GM12878 (cell line): ENCODE results near the gene MSL1. TPM values are rescaled to one million over a fixed set of nuclear protein-coding genes. Genes with fewer than 3 reads are reported as not detected.
A peak's percentile ranks its signal among the peaks of the same experiment; 100 is the strongest.

Source experiments
- ATAC-seq: fragments of 200-7000 bp; cut with Tn5 transposase; 3 replicates; pipeline ENCODE4 v1.9.1; 2020; ENCODE audit warnings: mild to moderate bottlenecking, moderate library complexity
- BruUV-seq: library from RNA; stranded (reverse); fragments of 400-500 nt; replicated peaks from 2 replicates; lab custom pipeline; 2021; lab: Mats Ljungman, UMichigan
- CTCF ChIA-PET: fragments of 300-600 bp; sonication (Branson Sonifier 250); formaldehyde crosslinking; extraction: SDS; loops from one replicate; lab custom pipeline; 2021; ENCODE audit warnings: inconsistent platforms; lab: Yijun Ruan, JAX
- POLR2A ChIA-PET: fragments of 350-600 bp; formaldehyde crosslinking; extraction: SDS; loops from one replicate; lab custom pipeline; 2021; ENCODE audit warnings: inconsistent platforms; lab: Charles Lee
- RAD21 ChIA-PET: fragments of 300-600 bp; sonication (Branson Sonifier 250); formaldehyde crosslinking; loops from one replicate; lab custom pipeline; 2023; ENCODE audit warnings: antibody characterized with exemption; ENCODE audit not compliant: unreplicated experiment; lab: Charles Lee
- SMC1A ChIA-PET: fragments of 300-600 bp; sonication (Branson Sonifier 250); formaldehyde crosslinking; loops from one replicate; lab custom pipeline; 2023; ENCODE audit not compliant: unreplicated experiment, uncharacterized antibody; lab: Charles Lee
- DNase-seq: peaks from one replicate; pipeline ENCODE4 v3.0.0-alpha.2; 2011; ENCODE audit warnings: low read depth, low spot score
- FAIRE-seq: peaks from 3 replicates; lab custom pipeline; 2011; peaks lifted over from hg19 to GRCh38; lab: Jason Lieb, UNC
- H2AFZ ChIP-seq: 2 replicates; pipeline ENCODE4 v1.6.0; 2011; ENCODE audit warnings: low read depth, low read length, control low read depth; ENCODE audit not compliant: control insufficient read depth
- H3K27ac ChIP-seq: 2 replicates; pipeline ENCODE4 v1.5.1; 2011; ENCODE audit warnings: control low read depth; ENCODE audit not compliant: control insufficient read depth, insufficient read depth
- H3K27me3 ChIP-seq, 2 experiments: replicated peaks in 1 of 2; 2 replicates each; pipeline versions ENCODE4 v1.6.0 to v1.6.1; 2011; ENCODE audit warnings: low read length in 1 of 2; ENCODE audit not compliant: control insufficient read depth in 2 of 2, insufficient read depth in 2 of 2
- H3K36me3 ChIP-seq, 2 experiments: 2 replicates each; pipeline ENCODE4 v1.5.1; 2011; ENCODE audit warnings: low read length in 1 of 2; ENCODE audit not compliant: control insufficient read depth in 2 of 2, insufficient read depth in 2 of 2
- H3K4me1 ChIP-seq: 2 replicates; pipeline ENCODE4 v1.6.1; 2011; ENCODE audit warnings: mild to moderate bottlenecking, low read length, moderate library complexity, mixed read lengths; ENCODE audit not compliant: control insufficient read depth, insufficient read depth
- H3K4me2 ChIP-seq: 2 replicates; pipeline ENCODE4 v1.6.0; 2011; ENCODE audit warnings: control low read depth; ENCODE audit not compliant: control insufficient read depth, insufficient read depth
- H3K4me3 ChIP-seq: fragments of 200-600 bp; sonication (generic); 2 replicates; pipeline ENCODE4 v1.5.1; 2016
- H3K79me2 ChIP-seq: 2 replicates; pipeline ENCODE4 v1.6.0; 2011; ENCODE audit warnings: low read length; ENCODE audit not compliant: control insufficient read depth, insufficient read depth
- H3K9ac ChIP-seq: 2 replicates; pipeline ENCODE4 v1.8.0; 2011; ENCODE audit warnings: low read length, control low read depth, mixed read lengths; ENCODE audit not compliant: control insufficient read depth, insufficient read depth
- H3K9me3 ChIP-seq: replicated peaks from 3 replicates; pipeline ENCODE4 v1.5.1; 2011; ENCODE audit warnings: mild to moderate bottlenecking, low read length; ENCODE audit not compliant: control insufficient read depth, insufficient read depth
- H4K20me1 ChIP-seq: 2 replicates; pipeline ENCODE4 v1.6.0; 2011; ENCODE audit not compliant: control insufficient read depth, insufficient read depth
- ASH2L ChIP-seq: fragments of 300-600, 200-600 bp; sonication (generic); IDR thresholded peaks from 2 replicates; pipeline ENCODE4 v1.6.1; 2017; ENCODE audit warnings: low read depth, mild to moderate bottlenecking, borderline replicate concordance
- GABPA ChIP-seq: IDR thresholded peaks from 2 replicates; pipeline ENCODE4 v1.6.1; 2014; ENCODE audit warnings: antibody characterized with exemption, low read depth, mild to moderate bottlenecking, inconsistent platforms
- NFYA ChIP-seq: IDR thresholded peaks from 2 replicates; pipeline ENCODE4 v1.6.1; 2011; ENCODE audit warnings: low read depth, mild to moderate bottlenecking, low read length, improper control_type of control experiment, borderline replicate concordance
- SIX5 ChIP-seq: IDR thresholded peaks from 2 replicates; pipeline ENCODE4 v1.6.1; 2011; ENCODE audit warnings: mild to moderate bottlenecking, low read depth, low read length, moderate library complexity; ENCODE audit not compliant: severe bottlenecking
- ZNF207 ChIP-seq: fragments of 450-650 bp; IDR thresholded peaks from 2 replicates; pipeline ENCODE4 v1.6.1; 2014; ENCODE audit warnings: antibody characterized with exemption, mild to moderate bottlenecking, borderline replicate concordance
- WGBS: methylation state at CpG from one replicate; pipeline ENCODE4 v1.1.6; 2016; ENCODE audit warnings: low lambda C conversion rate; ENCODE audit not compliant: insufficient replicate concordance, insufficient coverage; ENCODE audit errors: missing lambda C conversion rate; 5-methylcytosine and 5-hydroxymethylcytosine counted together
- in situ Hi-C: fragments of 300-500 bp; cut with MboI; formaldehyde crosslinking; loops from 9 replicates; pipeline ENCODE4 v1.14.3; 2018; ENCODE audit warnings: mixed read lengths
- intact Hi-C: fragments of 100-400 bp; cut with micrococcal nuclease; formaldehyde crosslinking; loops from one replicate; pipeline ENCODE4 v1.14.2; 2022; ENCODE audit not compliant: unreplicated experiment
- polyA plus RNA-seq, 11 experiments: library from polyadenylated mRNA; depleted of rRNA in 4 of 11; unstranded in 6 of 11; stranded (reverse) in 5 of 11; fragments of >200 nt; fragmentation: Nextera tagmentation in 4 of 11; fragmentation: Illumina TruSeq in 1 of 11; extraction: Ambion mirVana in 4 of 11; extraction: Trizol in 1 of 11; gene quantifications; 1 replicate in 1 of 11; 2 replicates in 10 of 11; pipeline versions ENCODE4 v1.2.1 to v1.2.3, GENCODE V29; 2011 to 2016; ENCODE audit warnings: inconsistent platforms in 2 of 11, missing spikeins in 2 of 11, low read depth in 1 of 11
- total RNA-seq, 4 experiments: library from RNA; depleted of rRNA in 3 of 4; stranded (reverse); fragments of >200 nt in 3 of 4; fragmentation: Illumina TruSeq in 1 of 4; extraction: Trizol in 1 of 4; gene quantifications; 2 replicates each; pipeline versions ENCODE4 v1.2.1 to v1.2.3, GENCODE V29; 2013 to 2021
- TF ChIP-seq, protein P1 (sequence below): IDR thresholded peaks from 2 replicates; pipeline ENCODE4 v1.6.1; 2011; ENCODE audit warnings: borderline replicate concordance, low read depth, mild to moderate bottlenecking, moderate library complexity, low read length; ENCODE audit not compliant: insufficient read depth, poor library complexity, severe bottlenecking

Gene MSL1
- total and polyA plus RNA-seq, 10 of the 15 experiments (the other 5 are each of a cell fraction or from before 2014, with no cell fraction given), result 6.1 to 95.2 (median 51.8) TPM

DNA sequence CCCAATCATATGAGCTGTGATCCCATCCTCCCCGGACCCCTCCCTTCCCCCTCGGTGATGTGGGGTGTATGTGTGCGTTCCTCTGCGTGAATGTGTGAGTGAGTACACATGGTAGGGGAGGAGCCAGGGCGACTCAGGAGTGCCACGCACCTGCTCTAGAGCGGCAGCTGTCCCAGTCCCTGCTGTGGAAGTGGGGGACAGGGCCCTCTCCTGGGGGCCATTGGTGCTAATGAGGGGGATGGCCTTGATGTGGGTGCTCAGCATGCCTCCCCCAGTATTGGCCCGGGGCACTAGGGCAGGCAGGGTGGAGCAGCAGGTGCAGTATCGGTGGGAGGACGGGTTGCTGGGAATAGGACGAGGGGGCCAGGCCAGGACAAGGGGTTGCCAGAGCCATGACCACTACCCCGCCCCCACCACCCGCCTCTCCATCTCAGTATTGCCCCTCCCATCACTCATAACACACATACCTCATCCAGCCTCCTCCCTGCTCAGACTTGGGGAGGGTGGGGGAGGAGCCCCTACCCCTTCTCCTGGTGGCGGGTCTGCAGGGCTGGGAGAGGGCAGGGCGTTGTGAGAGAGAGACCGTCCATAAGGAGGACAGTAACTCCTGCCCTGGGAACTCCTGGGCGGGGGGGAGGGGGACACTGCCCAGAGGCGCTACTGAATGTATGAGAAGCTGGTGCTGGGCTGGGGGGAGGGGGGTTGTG, 29.9 kb upstream of the MSL1 start:
- no peak overlapping the region for H2AFZ ChIP-seq
- peaks cover 11% of the 10 kb centered on the region for H3K4me1 ChIP-seq
- ChIA-PET SMC1A (no interaction called here), POLR2A (interaction anchor here (1.0 kb wide), 1 partner anchor 78 kb away, joined by 3 read pairs; no protein-coding TSS in a partner anchor), CTCF (interaction anchor here (1.1 kb wide), 1 partner anchor 17 kb away, joined by 5 read pairs; no protein-coding TSS in a partner anchor), RAD21 (no interaction called here)
- BruUV-seq, result no TSS peak
- FAIRE-seq (no peak), ATAC-seq (no peak), DNase-seq (no peak)
- H3K4me3 ChIP-seq, result no peak overlapping the region
- H3K9me3 ChIP-seq, result no peaks in the 10 kb centered on the region
- H4K20me1 ChIP-seq, result no peaks in the 10 kb centered on the region
- in situ Hi-C loops, result no loop called here
- peaks cover 0 to 6% of the 10 kb centered on the region in 2 experiments; a peak in 3 of 4 replicates for H3K36me3 ChIP-seq
- H3K4me2 ChIP-seq, result no peak overlapping the region
- H3K27me3 ChIP-seq, result no peaks in the 10 kb centered on the region
- H3K9ac ChIP-seq, result no peak overlapping the region
- no peak overlapping the region for H3K27ac ChIP-seq
- no peaks in the 10 kb centered on the region; the same call in 1 of the 2 replicates for H3K79me2 ChIP-seq
- intact Hi-C loops, result no loop called here
- WGBS, result 76% methylated on average over 12 of the region's 18 CpGs
- no peak for TF ChIP-seq ZNF207
- TF ChIP-seq, protein P1, sequence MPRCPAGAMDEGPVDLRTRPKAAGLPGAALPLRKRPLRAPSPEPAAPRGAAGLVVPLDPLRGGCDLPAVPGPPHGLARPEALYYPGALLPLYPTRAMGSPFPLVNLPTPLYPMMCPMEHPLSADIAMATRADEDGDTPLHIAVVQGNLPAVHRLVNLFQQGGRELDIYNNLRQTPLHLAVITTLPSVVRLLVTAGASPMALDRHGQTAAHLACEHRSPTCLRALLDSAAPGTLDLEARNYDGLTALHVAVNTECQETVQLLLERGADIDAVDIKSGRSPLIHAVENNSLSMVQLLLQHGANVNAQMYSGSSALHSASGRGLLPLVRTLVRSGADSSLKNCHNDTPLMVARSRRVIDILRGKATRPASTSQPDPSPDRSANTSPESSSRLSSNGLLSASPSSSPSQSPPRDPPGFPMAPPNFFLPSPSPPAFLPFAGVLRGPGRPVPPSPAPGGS, result peak; percentile 80

DNA sequence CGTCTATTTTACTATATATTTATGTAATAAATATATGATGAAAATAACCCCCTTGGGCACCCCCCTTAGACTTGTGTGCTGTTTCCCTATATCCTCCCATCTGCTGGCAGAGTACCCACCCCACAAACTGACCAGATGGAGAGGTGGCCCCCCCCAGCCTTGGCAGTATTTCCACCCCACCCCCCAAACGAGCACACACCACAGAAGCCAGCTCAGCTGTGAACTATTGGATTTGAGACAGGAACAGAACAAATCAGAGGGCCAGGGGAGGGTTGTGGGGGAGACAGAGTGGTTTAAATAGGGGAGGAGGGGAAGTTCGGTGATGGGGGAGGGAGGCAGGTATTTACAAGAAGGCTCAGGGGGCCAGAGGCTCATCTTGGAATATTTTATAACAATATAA, 29.2 kb upstream of the MSL1 start:
- TF ChIP-seq ASH2L, result no peak
- TF ChIP-seq GABPA, result no peak
- no peak for TF ChIP-seq NFYA
- TF ChIP-seq SIX5, result no peak
- TF ChIP-seq, all 136 proteins: peak for 0
- POLR2A ChIA-PET, result interaction anchor here (1.0 kb wide), 1 partner anchor 79 kb away, joined by 3 read pairs; no protein-coding TSS in a partner anchor
- H3K36me3 ChIP-seq, result peaks cover 0 to 6% of the 10 kb centered on the region in 2 experiments; a peak in 3 of 4 replicates

More for the DNA sequence above, 29.2 kb upstream of the MSL1 start:
- no peaks in the 10 kb centered on the region for H3K9me3 ChIP-seq
- no peak for DNase-seq
- ATAC-seq, result no peak
- 72% methylated on average over 3 of the region's 3 CpGs for WGBS
- peaks cover 6% of the 10 kb centered on the region for H3K79me2 ChIP-seq
- FAIRE-seq, result no peak
- no peak overlapping the region for H2AFZ ChIP-seq
- intact Hi-C loops (no loop called here), in situ Hi-C loops (no loop called here)
- H3K4me2 ChIP-seq, result no peak overlapping the region
- RAD21 ChIA-PET, result interaction anchor here (1.1 to 1.3 kb wide), 2 partner anchors 19 to 21 kb away, joined by 4 to 6 read pairs; no protein-coding TSS in a partner anchor
- no TSS peak for BruUV-seq
- H3K9ac ChIP-seq, result no peak overlapping the region
- no peak overlapping the region for H3K27ac ChIP-seq
- CTCF ChIA-PET, result interaction anchor here (1.1 kb wide), 1 partner anchor 18 kb away, joined by 5 read pairs; no protein-coding TSS in a partner anchor
- H4K20me1 ChIP-seq, result no peaks in the 10 kb centered on the region
- H3K27me3 ChIP-seq, result no peaks in the 10 kb centered on the region
- H3K4me3 ChIP-seq, result no peak overlapping the region
- SMC1A ChIA-PET, result no interaction called here
- H3K4me1 ChIP-seq, result peaks cover 18% of the 10 kb centered on the region
